Measurements from ENCODE around the gene TNK1. TPM values are rescaled to one million over a fixed set of nuclear protein-coding genes. Genes with fewer than 3 reads are reported as not detected.

The TNK1 gene
- total and polyA plus RNA-seq, 11 donors, result 1.4 to 6.2 (median 2.1) TPM

GRCh38 chr17:7429722-7430121 lies 48.8 kb downstream of the TNK1 start:
- ATAC-seq, result no peak
- intact Hi-C loops (cut with DNase I), result loop anchor here in 2 of 10 donors (10.0 kb wide), 3 partner anchors 55 to 75 kb away; partner anchors contain the start of genes KCTD11 (in 1 of the 2), POLR2A (in 1 of the 2), SLC35G6 (in 1 of the 2) and TMEM95 (in 1 of the 2)
- no peaks in the 10 kb centered on the region for H3K36me3 ChIP-seq
- peak in 1 of 5 donors; percentile 23 for DNase-seq
- H3K27me3 ChIP-seq, result no peaks in the 10 kb centered on the region
- H3K4me1 ChIP-seq, result peaks cover 0 to 2% (median 0%) of the 10 kb centered on the region in 12 donors
- H3K4me3 ChIP-seq, result no peak overlapping the region
- H3K27ac ChIP-seq, result no peak overlapping the region
- WGBS, 4 donors, result 90 to 94% (median 92%) methylated on average over 10 of the region's 10 CpGs
- no peak for TF ChIP-seq POLR2A (IDR thresholded peaks at IDR 0.05)
- no peak for TF ChIP-seq CTCF (IDR thresholded peaks at IDR 0.05)
- H3K9me3 ChIP-seq, result no peaks in the 10 kb centered on the region

GRCh38 chr17:7431231-7431630 lies 50.3 kb downstream of the TNK1 start:
- peaks cover 0 to 3% (median 0%) of the 10 kb centered on the region in 9 donors for H3K27me3 ChIP-seq
- H3K9me3 ChIP-seq, result no peaks in the 10 kb centered on the region
- WGBS, 4 donors, result 74 to 100% (median 91%) methylated on average over 1 of the region's 1 CpG
- ATAC-seq (no peak), DNase-seq (peak in 1 of 5 donors; percentile 16)
- intact Hi-C loops (cut with DNase I), result loop anchor here in 1 of 10 donors (10.0 kb wide), 2 partner anchors 54 to 76 kb away; partner anchors contain the start of genes KCTD11, POLR2A, SLC35G6 and TMEM95
- no peak overlapping the region for H3K4me3 ChIP-seq
- no peak overlapping the region for H3K27ac ChIP-seq
- no peaks in the 10 kb centered on the region for H3K36me3 ChIP-seq
- H3K4me1 ChIP-seq, result peaks cover 0 to 16% (median 9%) of the 10 kb centered on the region in 12 donors
- TF ChIP-seq CTCF (IDR thresholded peaks at IDR 0.05) (no peak), POLR2A (IDR thresholded peaks at IDR 0.05) (no peak)

GRCh38 chr17:7432296-7432695 lies 51.4 kb downstream of the TNK1 start:
- no peaks in the 10 kb centered on the region for H3K9me3 ChIP-seq
- DNase-seq, result peak in 1 of 5 donors; percentile 17

More at GRCh38 chr17:7432296-7432695, 51.4 kb downstream of the TNK1 start:
- no peaks in the 10 kb centered on the region for H3K36me3 ChIP-seq
- intact Hi-C loops (cut with DNase I), result loop anchor here in 1 of 10 donors (10.0 kb wide), 2 partner anchors 53 to 77 kb away; partner anchors contain the start of genes KCTD11, POLR2A, SLC35G6 and TMEM95
- H3K27ac ChIP-seq, result no peak overlapping the region
- H3K4me1 ChIP-seq, result peaks cover 4 to 26% (median 19%) of the 10 kb centered on the region in 12 donors
- H3K4me3 ChIP-seq, result no peak overlapping the region
- TF ChIP-seq POLR2A (IDR thresholded peaks at IDR 0.05), result no peak
- TF ChIP-seq CTCF (IDR thresholded peaks at IDR 0.05), result no peak
- H3K27me3 ChIP-seq, result peaks cover 0 to 11% (median 0%) of the 10 kb centered on the region in 9 donors
- no peak for ATAC-seq
- WGBS, 4 donors, result 89 to 92% (median 91%) methylated on average over 11 of the region's 11 CpGs
